Measurements from ENCODE around the gene NTN1.

Gene NTN1

GRCh38 chr17:9229160-9229825 lies 208.0 kb downstream of the NTN1 start:
- no peak for TF ChIP-seq CTCF (IDR thresholded peaks at IDR 0.05; ENCODE audit: low read length, missing control alignments)
- no peak overlapping the region for H3K4me3 ChIP-seq (replicated peaks; ENCODE audit: low read depth, low read length)
- no peak for DNase-seq (ENCODE audit: low read depth)

GRCh38 chr17:9229826-9230201 lies 208.5 kb downstream of the NTN1 start:
- no peak for DNase-seq (ENCODE audit: low read depth)
- H3K4me3 ChIP-seq (replicated peaks; ENCODE audit: low read depth, low read length), result no peak overlapping the region
- no peak for TF ChIP-seq CTCF (IDR thresholded peaks at IDR 0.05; ENCODE audit: low read length, missing control alignments)

- H3K4me3 ChIP-seq (replicated peaks; ENCODE audit: low read depth, low read length), result no peak overlapping the region
- no peak for TF ChIP-seq CTCF (IDR thresholded peaks at IDR 0.05; ENCODE audit: low read length, missing control alignments)
- DNase-seq (ENCODE audit: low read depth), result no peak
These were observed 209.0 kb downstream of the NTN1 start for GRCh38 chr17:9230346-9230745.

- TF ChIP-seq CTCF (IDR thresholded peaks at IDR 0.05; ENCODE audit: low read length, missing control alignments), result no peak
- no peak for DNase-seq (ENCODE audit: low read depth)
These were observed 209.6 kb downstream of the NTN1 start for GRCh38 chr17:9230861-9231260.

GRCh38 chr17:9231449-9232154 lies 210.3 kb downstream of the NTN1 start:
- H3K4me3 ChIP-seq (replicated peaks; ENCODE audit: low read depth, low read length), result no peak overlapping the region
- TF ChIP-seq CTCF (IDR thresholded peaks at IDR 0.05; ENCODE audit: low read length, missing control alignments), result no peak
- no peak for DNase-seq (ENCODE audit: low read depth)

More at GRCh38 chr17:9230861-9231260, 209.6 kb downstream of the NTN1 start:
- H3K4me3 ChIP-seq (replicated peaks; ENCODE audit: low read depth, low read length), result no peak overlapping the region

- TF ChIP-seq CTCF (IDR thresholded peaks at IDR 0.05; ENCODE audit: low read length, missing control alignments), result no peak
- no peak for DNase-seq (ENCODE audit: low read depth)
- no peak overlapping the region for H3K4me3 ChIP-seq (replicated peaks; ENCODE audit: low read depth, low read length)
These were observed 210.8 kb downstream of the NTN1 start for GRCh38 chr17:9232155-9232475.

All from fibroblast of pulmonary artery (primary cell).